Activated CD4-positive, alpha-beta T cell treated with anti-CD3 and anti-CD28 coated beads, Interleukin-2, amount 50 U/mL, for 48 hours (primary cell): ENCODE results near the gene SH3BP5L.
"Not testable (repeated sequence)": the region's sequence is repeated elsewhere in the genome, so short reads cannot be mapped to it uniquely, and the experiment has no call there.

Source experiments
- DNase-seq, 2 experiments: peaks; one replicate each; pipeline ENCODE4 v3.0.0-alpha.2; 2020

The SH3BP5L gene

GRCh38 chr1:248850536-248851251 lies 25.0 kb upstream of the SH3BP5L start:
- DNase-seq: no peak

- DNase-seq: no peak
Observed at GRCh38 chr1:248850124-248850523, 24.4 kb upstream of the SH3BP5L start.

- no peak for DNase-seq
Observed at GRCh38 chr1:248849637-248850036, 23.9 kb upstream of the SH3BP5L start.

- DNase-seq: no peak
Observed at GRCh38 chr1:248849152-248849551, 23.4 kb upstream of the SH3BP5L start.

GRCh38 chr1:248848602-248849001 lies 22.9 kb upstream of the SH3BP5L start:
- no peak for DNase-seq

- no peak for DNase-seq
Observed at GRCh38 chr1:248847956-248848561, 22.3 kb upstream of the SH3BP5L start.

GRCh38 chr1:248847181-248847955 lies 21.7 kb upstream of the SH3BP5L start:
- no peak for DNase-seq

- no peak for DNase-seq
Observed at GRCh38 chr1:248844526-248844925, 18.8 kb upstream of the SH3BP5L start.

GRCh38 chr1:248843687-248844086 lies 18.0 kb upstream of the SH3BP5L start:
- no peak for DNase-seq

- DNase-seq: no peak
Observed at GRCh38 chr1:248842781-248843331, 17.1 kb upstream of the SH3BP5L start.

GRCh38 chr1:248841702-248842395 lies 16.1 kb upstream of the SH3BP5L start:
- DNase-seq: peak; percentile 36 to 40

GRCh38 chr1:248840946-248841345 lies 15.2 kb upstream of the SH3BP5L start:
- no peak for DNase-seq

- no peak for DNase-seq
Observed at GRCh38 chr1:248839168-248839555, 13.4 kb upstream of the SH3BP5L start.

GRCh38 chr1:248838357-248839167 lies 12.8 kb upstream of the SH3BP5L start:
- peak; percentile 83 to 87 for DNase-seq

- peak; percentile 94 to 96 for DNase-seq
Observed at GRCh38 chr1:248837781-248838356, 12.2 kb upstream of the SH3BP5L start, which contains the start of gene ZNF672. ZNF672 (plus strand) TSS chr1:248838224; CDS start chr1:248847275, 9,051 bp downstream.

- no peak for DNase-seq
Observed at GRCh38 chr1:248837045-248837780, 11.5 kb upstream of the SH3BP5L start.

- DNase-seq: no peak
Observed at GRCh38 chr1:248834343-248834940, 8.7 kb upstream of the SH3BP5L start.

GRCh38 chr1:248831842-248832241 lies 6.1 kb upstream of the SH3BP5L start:
- DNase-seq: no peak

GRCh38 chr1:248830718-248831017 lies 5.0 kb upstream of the SH3BP5L start:
- not testable (repeated sequence) for DNase-seq

- no peak for DNase-seq
Observed at GRCh38 chr1:248828845-248829244, 3.1 kb upstream of the SH3BP5L start.

GRCh38 chr1:248825573-248825908 lies 174 bp downstream of the SH3BP5L start:
- DNase-seq: no peak
